Gastrocnemius medialis (tissue), 4 donors: ENCODE results near the gene CCDC186.

Experiments
- CTCF ChIP-seq, 5 experiments: fragments of 450-650 bp in 3 of 5; fragments of 200-600 bp in 2 of 5; sonication (generic) in 2 of 5; IDR thresholded peaks in 4 of 5; conservative IDR thresholded peaks in 1 of 5; 1 replicate in 4 of 5; 2 replicates in 1 of 5; pipeline ENCODE4 v1.5.1; 2016 to 2019; ENCODE audit warnings: antibody characterized with exemption in 5 of 5, mild to moderate bottlenecking in 3 of 5, moderate library complexity in 3 of 5
- POLR2A ChIP-seq, 2 donors: fragments of 450-650 bp; IDR thresholded peaks; one replicate each; pipeline ENCODE4 v1.6.1; 2017; ENCODE audit warnings: antibody characterized with exemption in 2 of 2, mild to moderate bottlenecking in 2 of 2, moderate library complexity in 2 of 2

GRCh38 chr10:114176511-114176910 lies 2.5 kb upstream of the CCDC186 start:
- TF ChIP-seq POLR2A (IDR thresholded peaks at IDR 0.05) (no peak), CTCF (IDR thresholded peaks at IDR 0.05 in 4 of 5, conservative IDR thresholded peaks at IDR 0.05 in 1 of 5) (no peak)
